GM12872 (cell line): Measurements from ENCODE around the gene RPRD2.

Experiments
- TF ChIP-seq, protein P1 (sequence below): IDR thresholded peaks from 3 replicates; pipeline ENCODE4 v1.5.1; 2011; ENCODE audit warnings: low read depth, mild to moderate bottlenecking, low read length, moderate library complexity; ENCODE audit not compliant: insufficient read depth

Gene RPRD2

GRCh38 chr1:150487763-150488115 is 123.8 kb downstream of the RPRD2 start:
- TF ChIP-seq, protein P1, sequence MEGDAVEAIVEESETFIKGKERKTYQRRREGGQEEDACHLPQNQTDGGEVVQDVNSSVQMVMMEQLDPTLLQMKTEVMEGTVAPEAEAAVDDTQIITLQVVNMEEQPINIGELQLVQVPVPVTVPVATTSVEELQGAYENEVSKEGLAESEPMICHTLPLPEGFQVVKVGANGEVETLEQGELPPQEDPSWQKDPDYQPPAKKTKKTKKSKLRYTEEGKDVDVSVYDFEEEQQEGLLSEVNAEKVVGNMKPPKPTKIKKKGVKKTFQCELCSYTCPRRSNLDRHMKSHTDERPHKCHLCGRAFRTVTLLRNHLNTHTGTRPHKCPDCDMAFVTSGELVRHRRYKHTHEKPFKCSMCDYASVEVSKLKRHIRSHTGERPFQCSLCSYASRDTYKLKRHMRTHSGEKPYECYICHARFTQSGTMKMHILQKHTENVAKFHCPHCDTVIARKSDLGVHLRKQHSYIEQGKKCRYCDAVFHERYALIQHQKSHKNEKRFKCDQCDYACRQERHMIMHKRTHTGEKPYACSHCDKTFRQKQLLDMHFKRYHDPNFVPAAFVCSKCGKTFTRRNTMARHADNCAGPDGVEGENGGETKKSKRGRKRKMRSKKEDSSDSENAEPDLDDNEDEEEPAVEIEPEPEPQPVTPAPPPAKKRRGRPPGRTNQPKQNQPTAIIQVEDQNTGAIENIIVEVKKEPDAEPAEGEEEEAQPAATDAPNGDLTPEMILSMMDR = no peak

GRCh38 chr1:150493175-150493574 is 129.2 kb downstream of the RPRD2 start:
- TF ChIP-seq, protein P1 = no peak

DNA sequence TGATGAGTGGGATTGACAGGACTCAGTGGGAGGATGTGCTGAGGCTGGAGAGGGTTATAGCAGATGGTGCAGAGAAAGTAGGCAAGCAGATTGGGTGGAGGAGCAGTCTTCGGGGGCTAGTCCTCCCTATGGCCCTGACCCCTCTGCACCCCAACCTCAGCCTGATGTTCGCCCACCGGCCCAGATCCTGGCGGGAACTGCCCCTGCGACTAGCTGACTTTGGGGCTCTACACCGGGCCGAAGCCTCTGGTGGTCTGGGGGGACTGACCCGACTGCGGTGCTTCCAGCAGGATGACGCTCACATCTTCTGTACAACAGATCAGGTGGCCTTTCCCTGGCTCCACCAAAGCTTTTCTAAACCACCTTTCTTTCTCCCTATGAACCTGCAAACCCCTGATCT is 134.4 kb downstream of the RPRD2 start:
- TF ChIP-seq, protein P1 = no peak

GRCh38 chr1:150505431-150505830 is 141.5 kb downstream of the RPRD2 start:
- TF ChIP-seq, protein P1 = no peak

- TF ChIP-seq, protein P1 = no peak
Observed at GRCh38 chr1:150507912-150508864, 144.2 kb downstream of the RPRD2 start, which contains the start of gene ECM1. ECM1 (plus strand) TSS chr1:150508109; CDS start chr1:150508210, 101 bp downstream.

- TF ChIP-seq, protein P1 = no peak
Observed at GRCh38 chr1:150508982-150509381, 145.0 kb downstream of the RPRD2 start.

GRCh38 chr1:150511551-150511950 is 147.6 kb downstream of the RPRD2 start:
- TF ChIP-seq, protein P1 = no peak
